Thyroid gland (tissue), 4 donors: ENCODE results near the gene OR10G6.

Experiments used
- CTCF ChIP-seq, 6 experiments: fragments of 200-600 bp in 3 of 6; fragments of 450-650 bp in 3 of 6; sonication (generic) in 3 of 6; IDR thresholded peaks; one replicate each; pipeline ENCODE4 v1.5.1; 2016 to 2019; ENCODE audit warnings: antibody characterized with exemption in 6 of 6, mild to moderate bottlenecking in 2 of 6, inconsistent platforms in 1 of 6, moderate library complexity in 1 of 6
- POLR2A ChIP-seq, 2 donors: fragments of 450-650 bp; IDR thresholded peaks; one replicate each; pipeline ENCODE4 v1.6.1; 2017; ENCODE audit warnings: antibody characterized with exemption in 2 of 2, mild to moderate bottlenecking in 2 of 2, moderate library complexity in 1 of 2

GRCh38 chr11:124036666-124037065, 41.7 kb upstream of the OR10G6 start:
- TF ChIP-seq CTCF (IDR thresholded peaks at IDR 0.05) (no peak), POLR2A (IDR thresholded peaks at IDR 0.05) (no peak)
